GM21390 (cell line): ENCODE results near the gene GLRX.
"Not testable (repeated sequence)": the region's sequence is repeated elsewhere in the genome, so short reads cannot be mapped to it uniquely, and the experiment has no call there.

Experiments used
- ATAC-seq: cut with Tn5 transposase; IDR thresholded peaks from one replicate; pipeline ENCODE4 v1.9.1; 2021; ENCODE audit not compliant: unreplicated experiment

GLRX gene

DNA sequence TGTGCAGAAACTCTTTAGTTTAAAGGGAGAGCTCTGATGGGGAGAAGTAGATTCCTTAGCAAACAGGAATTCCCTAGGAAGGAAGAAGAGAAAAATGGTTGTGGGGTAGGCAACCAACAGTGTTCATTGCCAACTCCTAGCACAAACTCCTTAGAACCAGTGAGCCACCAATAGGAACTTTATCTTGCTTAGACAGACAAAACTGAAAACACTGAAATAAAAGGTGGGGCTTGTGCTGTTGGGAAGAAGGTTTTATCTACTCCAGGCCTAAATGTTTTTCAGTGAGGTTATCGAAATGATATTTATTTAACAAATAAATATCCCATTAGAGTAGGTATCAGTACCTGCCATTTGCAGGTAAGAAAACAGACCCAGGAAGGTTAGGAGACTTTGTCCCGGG lies 7.7 kb upstream of the GLRX start:
- ATAC-seq, result no peak

DNA sequence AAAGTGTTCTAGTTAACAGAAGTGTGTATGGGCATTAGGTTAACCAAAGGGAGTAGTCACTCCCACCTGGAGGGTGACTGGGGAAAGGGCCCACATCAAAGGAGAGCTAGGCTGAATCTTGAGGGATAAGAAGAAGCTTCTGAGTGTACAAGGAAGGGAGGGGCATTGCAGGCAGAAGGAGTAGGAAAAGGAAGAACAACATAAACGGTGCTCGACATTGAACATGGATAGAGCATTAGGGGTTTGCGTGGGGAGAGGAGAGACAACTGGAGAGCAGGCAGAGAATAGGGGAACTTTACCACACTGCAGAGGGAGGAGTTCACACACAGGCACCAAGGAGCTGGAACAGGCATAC lies 5.3 kb upstream of the GLRX start:
- no peak for ATAC-seq

DNA sequence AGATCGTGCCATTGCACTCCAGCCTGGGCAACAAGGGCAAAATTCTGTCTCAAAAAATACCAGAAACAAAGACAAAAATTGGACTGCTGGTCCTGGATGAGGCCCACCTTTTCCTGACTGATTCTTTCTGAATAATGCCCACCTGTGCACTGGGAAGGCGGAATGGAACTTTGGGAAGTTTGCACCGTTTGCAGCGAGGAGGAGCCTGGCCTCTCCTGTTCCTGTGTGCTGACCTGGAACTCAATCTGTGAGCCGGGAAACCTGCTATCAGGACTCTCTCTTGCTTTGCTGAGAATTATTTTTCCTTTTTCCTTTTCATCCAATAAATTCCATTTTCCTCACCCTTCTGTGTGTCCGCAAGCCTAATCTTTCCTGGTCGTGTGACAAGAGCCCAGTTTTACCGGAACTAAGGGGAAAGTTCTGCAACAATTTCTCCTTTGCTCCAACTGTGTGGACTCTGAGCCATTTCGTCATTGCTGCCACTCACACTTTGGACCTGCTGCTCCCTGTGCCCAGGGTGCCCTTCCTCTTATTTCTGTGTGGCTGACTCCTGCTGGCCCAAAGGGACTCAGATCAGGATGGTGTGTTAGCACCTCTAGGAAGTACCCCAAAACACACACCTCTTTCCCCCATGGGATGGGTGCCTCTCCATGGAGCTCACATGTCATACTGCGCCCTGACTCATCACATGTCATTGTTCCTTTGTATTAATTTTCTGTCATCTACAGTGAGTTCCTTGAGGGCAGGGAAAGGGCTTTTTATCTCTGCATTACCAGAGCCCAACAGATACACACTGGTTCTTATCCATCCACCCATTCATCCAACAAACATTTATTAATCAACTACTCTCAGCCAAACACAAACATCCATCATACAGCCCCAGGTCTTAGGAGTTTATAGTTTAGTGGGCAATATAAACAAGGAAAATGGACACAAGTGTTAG lies 4.7 kb upstream of the GLRX start:
- no peak for ATAC-seq

DNA sequence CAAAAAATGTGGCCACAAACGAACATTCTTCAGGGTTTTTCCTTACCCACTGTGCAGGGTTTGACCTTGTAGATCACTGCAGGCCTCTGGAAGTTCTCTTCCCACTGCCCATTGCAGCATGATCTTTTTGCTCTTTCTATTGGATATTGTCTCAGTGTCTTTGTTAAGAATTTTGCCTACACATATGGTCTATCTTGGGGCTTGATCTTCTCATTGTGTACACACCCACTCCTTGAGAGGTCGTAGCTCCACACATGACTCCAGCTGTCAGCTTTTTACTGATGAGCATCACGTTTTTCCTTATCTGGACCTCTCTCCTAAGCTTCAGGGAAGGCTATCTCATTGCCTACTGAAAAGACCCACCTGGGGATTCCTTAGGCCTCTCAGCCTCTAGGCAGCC lies 3.0 kb upstream of the GLRX start:
- no peak for ATAC-seq

- no peak for ATAC-seq
Measured at GRCh38 chr5:95824747-95825146, 2.2 kb upstream of the GLRX start.

DNA sequence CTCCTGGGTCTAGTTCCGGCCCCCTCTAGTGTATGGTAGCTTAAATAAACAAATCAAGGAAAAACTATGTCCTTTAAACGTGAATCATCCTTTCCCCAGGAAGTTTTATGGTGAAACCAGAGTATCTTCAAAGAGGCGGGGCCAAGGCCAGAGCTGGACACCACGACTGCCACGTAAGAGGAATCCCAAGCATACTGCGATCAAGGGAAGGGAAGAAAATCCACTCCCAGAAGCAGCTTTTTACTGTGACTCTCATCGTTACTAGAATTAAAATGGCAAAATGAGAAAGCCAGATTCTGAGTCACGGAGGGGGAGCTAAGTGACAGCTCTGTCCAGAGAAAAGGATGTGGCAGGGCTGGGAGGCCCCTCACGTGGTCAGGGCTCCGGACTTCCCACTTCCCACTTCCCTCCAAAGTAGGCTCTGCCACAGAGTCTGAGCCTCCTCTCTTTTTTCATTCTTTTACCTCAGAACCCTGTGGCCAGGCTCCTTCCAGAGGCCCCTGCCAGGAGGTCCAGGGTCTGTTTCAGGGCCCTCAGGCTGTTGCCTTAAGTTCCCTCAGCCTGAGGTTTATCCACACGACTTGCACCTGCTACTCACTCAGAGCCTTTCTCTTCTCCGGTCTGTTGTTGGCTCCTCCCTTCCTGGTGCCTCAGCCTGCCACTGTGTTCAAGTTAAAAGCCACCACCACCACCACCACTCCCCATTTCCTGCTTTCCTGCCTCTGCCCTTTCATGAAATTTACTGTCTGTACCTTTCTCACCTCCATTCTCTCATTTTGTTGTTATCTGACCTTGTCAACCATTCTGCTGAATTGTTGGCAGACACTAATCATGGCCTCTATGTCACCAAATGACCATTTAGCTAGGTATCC lies 1.4 kb upstream of the GLRX start:
- peak; percentile 50 for ATAC-seq

GRCh38 chr5:95823218-95823737 lies 752 bp upstream of the GLRX start:
- no peak for ATAC-seq

- peak; percentile 27 for ATAC-seq
Measured at GRCh38 chr5:95822043-95822541, 434 bp downstream of the GLRX start.

DNA sequence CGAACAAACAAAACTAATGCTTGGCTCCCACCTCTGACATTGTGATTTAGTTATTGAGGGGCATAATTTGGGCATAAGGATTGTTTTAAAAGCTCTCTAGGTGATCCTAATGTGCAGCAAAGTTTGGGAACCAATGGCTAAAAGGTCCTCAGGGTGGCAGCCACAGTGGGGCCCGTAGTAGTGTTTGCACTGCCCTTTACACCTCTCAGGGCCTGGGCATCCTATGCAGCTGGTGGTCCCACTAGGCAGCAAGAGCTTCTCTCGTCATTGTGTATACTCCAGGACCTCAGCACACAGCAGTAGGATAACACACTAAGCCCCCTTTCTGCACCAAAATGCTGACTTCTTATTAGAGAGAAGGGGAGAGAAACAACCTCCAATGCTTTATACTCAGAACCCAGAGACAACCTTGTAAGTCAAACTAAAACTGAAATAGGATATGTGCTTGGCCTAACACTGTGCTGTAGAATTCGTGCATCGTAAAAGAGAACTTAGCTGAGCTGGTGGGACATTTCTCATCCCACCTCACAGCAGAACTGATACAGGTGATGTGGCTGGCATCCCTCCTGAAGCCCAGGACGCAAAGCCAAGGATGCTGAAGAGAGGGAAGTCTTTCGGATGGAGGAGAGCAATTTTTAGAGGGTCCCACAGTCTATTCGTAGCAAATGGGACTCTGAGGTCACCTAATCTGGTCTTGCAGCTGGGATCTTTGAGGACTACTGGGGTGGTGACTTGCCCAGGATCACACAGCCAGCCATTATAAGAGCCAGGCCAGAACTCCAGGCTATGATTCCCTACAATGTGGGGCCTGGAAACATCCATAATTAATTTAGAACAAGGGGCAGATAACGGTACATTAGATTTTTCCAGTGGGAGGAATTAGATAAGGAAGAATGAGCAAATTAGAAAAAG lies 1.2 kb downstream of the GLRX start:
- peak; percentile 27 for ATAC-seq

DNA sequence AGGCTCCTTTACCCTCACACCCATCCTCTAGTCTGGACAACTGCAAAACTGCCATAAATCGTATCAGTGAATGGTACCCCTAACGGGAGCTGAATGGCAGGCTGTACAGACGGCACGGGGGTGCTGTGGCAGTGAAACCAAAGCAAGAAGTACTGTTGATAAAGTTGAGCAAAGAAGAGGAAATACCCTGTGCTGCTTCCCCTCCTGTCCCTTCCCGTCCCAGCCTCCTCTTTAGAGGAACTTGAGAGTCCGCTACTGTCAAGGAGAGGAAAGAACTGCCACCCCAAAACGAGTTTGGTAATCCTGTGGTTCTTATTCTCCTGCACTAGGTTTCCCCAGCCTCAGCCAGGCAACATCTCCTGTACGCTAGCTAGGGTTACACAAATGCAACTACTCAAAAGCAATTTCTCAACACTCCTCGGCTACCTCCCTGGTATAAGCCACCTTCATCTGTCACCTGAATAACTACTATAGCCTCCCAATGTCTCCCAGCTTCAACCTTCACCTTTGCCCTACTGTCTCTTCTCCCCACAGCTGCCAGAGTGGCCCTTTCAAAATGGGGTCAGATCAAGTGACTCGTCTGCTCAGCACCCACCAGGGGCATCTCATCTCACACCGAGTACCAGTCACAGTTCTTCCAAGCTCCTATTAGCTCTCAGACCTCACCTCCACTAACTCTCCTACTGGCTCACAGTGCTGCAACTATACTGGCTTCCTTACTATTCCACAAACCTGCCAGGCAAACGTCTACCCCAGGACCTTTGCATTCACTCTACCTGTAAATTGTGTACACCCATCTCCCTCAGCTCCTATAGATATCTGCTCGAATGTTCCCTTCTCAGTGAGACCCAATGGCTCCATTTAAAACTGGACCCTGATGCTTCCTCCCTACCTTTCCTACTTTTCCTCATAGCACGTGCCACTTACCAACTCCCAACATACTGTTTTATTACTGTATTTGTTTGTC lies 4.1 kb downstream of the GLRX start:
- ATAC-seq, result no peak

GRCh38 chr5:95817430-95817829 lies 5.1 kb downstream of the GLRX start:
- ATAC-seq, result no peak

DNA sequence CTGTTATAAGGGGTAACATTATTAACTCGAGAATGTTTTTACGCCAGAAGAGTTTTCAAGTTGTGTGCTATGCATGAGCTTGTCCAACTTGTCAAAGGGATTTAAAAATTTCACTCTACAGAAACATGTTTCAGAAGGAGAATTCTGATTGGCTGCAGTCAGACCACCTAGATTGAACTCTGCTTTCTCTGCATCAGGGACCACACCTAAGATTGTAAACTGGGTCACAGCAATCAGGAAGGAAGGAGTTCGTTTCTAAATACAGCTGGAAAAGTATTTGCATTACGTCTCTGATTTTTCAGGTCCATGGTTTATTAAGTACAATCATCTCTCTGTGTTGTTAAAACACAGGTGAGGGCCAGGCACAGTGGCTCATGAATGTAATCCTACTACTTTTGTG lies 5.8 kb downstream of the GLRX start:
- no peak for ATAC-seq

GRCh38 chr5:95816341-95816740 lies 6.2 kb downstream of the GLRX start:
- ATAC-seq, result no peak

DNA sequence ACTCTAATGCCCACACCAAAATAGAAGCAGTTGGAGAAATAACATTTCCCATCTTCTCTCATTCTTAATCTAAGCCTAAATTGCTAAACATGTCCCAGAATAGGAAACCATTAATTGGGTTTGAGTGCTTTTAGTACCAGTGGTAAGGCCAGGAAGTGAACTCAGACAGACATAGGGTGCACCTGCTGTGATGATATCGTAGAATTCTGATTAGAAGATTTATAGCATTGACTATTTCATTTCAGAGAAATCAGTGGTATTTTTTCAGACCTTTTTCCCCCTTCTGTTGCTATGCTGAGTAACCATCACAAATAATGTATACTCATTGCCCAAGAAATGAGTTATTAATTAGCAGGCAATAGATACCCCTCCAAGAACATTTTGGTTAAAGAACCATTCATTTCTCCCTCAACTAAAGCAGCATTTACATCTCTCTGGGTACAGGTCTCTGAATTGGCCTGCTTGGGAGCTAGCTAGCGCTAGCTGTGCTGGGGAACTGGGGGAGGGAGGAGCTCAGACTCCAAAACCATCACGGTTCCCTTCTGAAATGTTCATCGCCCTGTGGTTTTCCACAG lies 7.3 kb downstream of the GLRX start:
- no peak for ATAC-seq

DNA sequence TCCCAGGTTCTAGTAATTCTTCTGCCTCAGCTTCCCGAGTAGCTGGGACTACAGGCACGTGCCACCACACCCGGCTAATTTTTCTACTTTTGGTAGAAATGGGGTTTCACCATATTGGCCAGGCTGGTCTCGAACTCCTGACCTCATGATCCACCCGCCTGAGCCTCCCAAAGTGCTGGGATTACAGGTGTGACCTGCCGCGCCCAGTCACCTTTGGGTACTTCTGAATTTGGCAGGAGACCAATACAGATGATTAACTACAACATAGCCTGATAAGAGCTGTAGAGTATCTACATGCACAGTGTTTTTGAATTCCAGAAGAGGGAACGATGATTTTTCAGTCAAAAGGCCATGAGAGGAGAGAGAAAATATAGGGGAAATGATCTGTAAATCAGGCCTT lies 9.5 kb downstream of the GLRX start:
- ATAC-seq, result not testable (repeated sequence)

DNA sequence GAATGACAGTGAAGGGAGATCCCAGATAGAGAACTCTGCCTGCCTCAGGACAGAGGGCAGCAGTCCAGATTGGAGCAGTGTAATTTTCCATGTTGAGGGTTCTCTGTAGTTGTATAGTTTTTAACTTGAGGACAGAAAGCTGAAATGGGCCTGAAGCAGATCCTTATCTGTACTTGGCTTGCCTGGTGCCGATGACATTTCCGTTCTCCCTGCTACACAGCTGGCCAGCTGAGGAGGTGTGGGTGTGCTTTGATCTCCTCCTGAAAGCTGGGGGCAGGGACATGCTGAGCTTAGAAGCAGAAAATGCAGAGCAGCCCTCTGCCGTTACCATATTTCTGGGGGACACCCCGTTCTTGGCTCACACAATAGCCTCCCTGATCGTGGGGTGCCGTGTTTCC lies 10.5 kb downstream of the GLRX start:
- ATAC-seq, result no peak

DNA sequence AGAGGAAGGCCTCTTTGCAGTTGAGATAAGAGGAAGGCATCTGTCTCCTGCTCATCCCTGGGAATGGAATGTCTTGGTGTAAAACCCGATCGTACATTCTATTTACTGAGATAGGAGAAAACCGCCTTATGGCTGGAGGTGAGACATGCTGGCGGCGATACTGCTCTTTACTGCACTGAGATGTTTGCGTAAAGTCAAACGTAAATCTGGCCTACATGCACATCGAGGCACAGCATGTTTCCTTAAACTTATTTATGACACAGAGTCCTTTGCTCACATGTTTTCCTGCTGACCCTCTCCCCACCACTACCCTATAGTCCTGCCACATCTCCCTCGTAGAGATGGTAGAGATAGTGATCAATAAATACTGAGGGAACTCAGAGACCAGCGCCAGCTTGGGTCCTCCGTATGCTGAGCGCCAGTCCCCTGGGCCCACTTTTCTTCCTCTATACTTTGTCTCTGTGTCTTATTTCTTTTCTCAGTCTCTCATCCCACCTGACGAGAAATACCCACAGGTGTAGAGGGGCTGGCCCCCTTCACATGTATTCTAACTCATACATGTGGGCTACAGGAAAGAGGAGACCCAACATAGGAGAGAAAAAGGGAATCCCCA lies 11.0 kb downstream of the GLRX start:
- not testable (repeated sequence) for ATAC-seq

- not testable (repeated sequence) for ATAC-seq
Measured at GRCh38 chr5:95811126-95811423, 11.5 kb downstream of the GLRX start.
